K562 (cell line): ENCODE results near the gene RBM17. TPM values are rescaled to one million over a fixed set of nuclear protein-coding genes. Genes with fewer than 3 reads are reported as not detected.

ENCODE experiments used
- CBFB ChIP-seq: sonication (generic); formaldehyde crosslinking; IDR thresholded peaks from 2 replicates; pipeline ENCODE4 v1.4.0; 2020; ENCODE audit warnings: mild to moderate bottlenecking, missing genetic modification reagents
- CCAR2 ChIP-seq: fragments of 200-400 bp; formaldehyde crosslinking; IDR thresholded peaks from 2 replicates; pipeline ENCODE4 v1.6.1; 2017; ENCODE audit warnings: mild to moderate bottlenecking, low read depth, low read length
- CTCFL ChIP-seq: IDR thresholded peaks from 2 replicates; pipeline ENCODE4 v1.6.1; 2011; ENCODE audit warnings: borderline replicate concordance, low read depth, mild to moderate bottlenecking, moderate library complexity, low read length; ENCODE audit not compliant: insufficient read depth, poor library complexity, severe bottlenecking
- DDX20 ChIP-seq: fragments of 450-650 bp; IDR thresholded peaks from 2 replicates; pipeline ENCODE4 v1.6.1; 2016; ENCODE audit warnings: missing genetic modification characterization, low read depth, mild to moderate bottlenecking, missing compliant biosample characterization, moderate library complexity
- E2F6 ChIP-seq, 2 experiments: IDR thresholded peaks; 2 replicates each; pipeline ENCODE4 v1.6.1; 2011; ENCODE audit warnings: borderline replicate concordance in 1 of 2, control low read depth in 1 of 2, low read depth in 1 of 2, low read length in 1 of 2, mild to moderate bottlenecking in 1 of 2, mixed read lengths in 1 of 2, moderate library complexity in 1 of 2; ENCODE audit not compliant: insufficient read depth in 1 of 2, insufficient read length in 1 of 2, poor library complexity in 1 of 2, severe bottlenecking in 1 of 2; ENCODE audit errors: extremely low read depth in 1 of 2
- EP400 ChIP-seq: fragments of 450-650 bp; IDR thresholded peaks from 2 replicates; pipeline ENCODE4 v1.6.1; 2017; ENCODE audit warnings: antibody characterized with exemption, mild to moderate bottlenecking, moderate library complexity
- FIP1L1 ChIP-seq: fragments of 200-400 bp; formaldehyde crosslinking; IDR thresholded peaks from 2 replicates; pipeline ENCODE4 v1.6.1; 2018; ENCODE audit warnings: mild to moderate bottlenecking, low read depth, low read length; ENCODE audit not compliant: poor library complexity, severe bottlenecking
- FOSL1 ChIP-seq: fragments of 200-800 bp; sonication (Bioruptor generic); conservative IDR thresholded peaks from 2 replicates; pipeline ENCODE4 v1.6.1; 2016; ENCODE audit warnings: missing genetic modification characterization, missing compliant biosample characterization
- LARP7 ChIP-seq: fragments of 450-650 bp; IDR thresholded peaks from 2 replicates; pipeline ENCODE4 v1.6.1; 2016
- MEF2A ChIP-seq: IDR thresholded peaks from 2 replicates; pipeline ENCODE4 v1.6.1; 2011; ENCODE audit warnings: low read depth, mild to moderate bottlenecking, low read length, moderate library complexity; ENCODE audit not compliant: control insufficient read depth
- NCOR1 ChIP-seq: fragments of 450-650 bp; IDR thresholded peaks from 2 replicates; pipeline ENCODE4 v1.6.1; 2016; ENCODE audit warnings: mild to moderate bottlenecking, moderate library complexity
- NFRKB ChIP-seq: fragments of 450-650 bp; IDR thresholded peaks from 2 replicates; pipeline ENCODE4 v1.6.1; 2016; ENCODE audit warnings: low read depth
- SIRT6 ChIP-seq: IDR thresholded peaks from one replicate; pipeline ENCODE4 v1.6.1; 2012; ENCODE audit warnings: low read depth, mild to moderate bottlenecking, control low read depth, inconsistent platforms, low read length, moderate library complexity
- SMAD2 ChIP-seq: fragments of 150-350 bp; IDR thresholded peaks from 2 replicates; pipeline ENCODE4 v1.6.1; 2014; ENCODE audit warnings: low read depth, mild to moderate bottlenecking, low read length
- SREBF1 ChIP-seq: fragments of 150-350 bp; IDR thresholded peaks from 2 replicates; pipeline ENCODE4 v1.6.1; 2014; ENCODE audit warnings: antibody characterized with exemption, low read depth, low read length, borderline replicate concordance
- STAG1 ChIP-seq: sonication (generic); formaldehyde crosslinking; IDR thresholded peaks from 2 replicates; pipeline ENCODE4 v1.5.0; 2020; ENCODE audit warnings: missing genetic modification reagents, borderline replicate concordance
- STAT5A ChIP-seq: IDR thresholded peaks from 2 replicates; pipeline ENCODE4 v1.6.1; 2012; ENCODE audit warnings: low read length, inconsistent platforms, borderline replicate concordance
- TAL1 ChIP-seq: fragments of 450-650 bp; IDR thresholded peaks from 2 replicates; pipeline ENCODE4 v1.6.1; 2016; ENCODE audit warnings: mild to moderate bottlenecking
- TARDBP ChIP-seq: fragments of 450-650 bp; IDR thresholded peaks from 2 replicates; pipeline ENCODE4 v1.6.1; 2016
- ZNF121 ChIP-seq: sonication (generic); formaldehyde crosslinking; conservative IDR thresholded peaks from 2 replicates; pipeline ENCODE4 v1.8.0; 2022; ENCODE audit warnings: missing genetic modification reagents
- ZNF197 ChIP-seq: fragments of 200-800 bp; sonication (Bioruptor generic); IDR thresholded peaks from 2 replicates; pipeline ENCODE4 v1.6.1; 2016; ENCODE audit warnings: low read depth, missing genetic modification characterization, missing compliant biosample characterization
- ZNF212 ChIP-seq: fragments of 450-650 bp; formaldehyde crosslinking; IDR thresholded peaks from 2 replicates; pipeline ENCODE4 v1.4.0; 2020; ENCODE audit warnings: mild to moderate bottlenecking
- ZNF232 ChIP-seq: sonication (generic); formaldehyde crosslinking; IDR thresholded peaks from 2 replicates; pipeline ENCODE4 v1.8.0; 2022; ENCODE audit warnings: mild to moderate bottlenecking, missing genetic modification reagents
- ZNF280B ChIP-seq: fragments of 250-450 bp; sonication (Bioruptor Pico); IDR thresholded peaks from 2 replicates; pipeline ENCODE4 v1.5.1; 2021; ENCODE audit warnings: mild to moderate bottlenecking
- ZNF41 ChIP-seq: fragments of 250-450 bp; sonication (Bioruptor Pico); conservative IDR thresholded peaks from 2 replicates; pipeline ENCODE4 v1.4.0; 2020; ENCODE audit warnings: mild to moderate bottlenecking
- ZSCAN32 ChIP-seq: fragments of 450-650 bp; formaldehyde crosslinking; IDR thresholded peaks from 2 replicates; pipeline ENCODE4 v1.4.0; 2020; ENCODE audit warnings: mild to moderate bottlenecking, moderate library complexity
- polyA plus RNA-seq, 8 experiments: library from polyadenylated mRNA; depleted of rRNA in 4 of 8; stranded (reverse) in 5 of 8; unstranded in 3 of 8; fragments of >200 nt; fragmentation: Nextera tagmentation in 2 of 8; fragmentation: Illumina TruSeq in 1 of 8; extraction: Ambion mirVana in 2 of 8; extraction: Trizol in 1 of 8; gene quantifications; 2 replicates each; pipeline versions ENCODE4 v1.2.1 to v1.2.3, GENCODE V29; 2011 to 2014; ENCODE audit warnings: inconsistent platforms in 1 of 8, missing spikeins in 1 of 8
- total RNA-seq, 7 experiments: library from RNA; depleted of rRNA in 6 of 7; stranded (reverse); fragments of >200 nt in 6 of 7; fragmentation: Illumina TruSeq in 2 of 7; extraction: Trizol in 2 of 7; gene quantifications; 2 replicates each; pipeline versions ENCODE4 v1.2.1 to v1.2.3, GENCODE V29; 2011 to 2021; ENCODE audit warnings: low replicate concordance in 1 of 7

RBM17 gene
- total and polyA plus RNA-seq, 9 of the 15 experiments (the other 6 are each of a cell fraction or from before 2014, with no cell fraction given), result 23.6 to 217 (median 124) TPM

- TF ChIP-seq E2F6 (IDR thresholded peaks at IDR 0.05; ENCODE audit: borderline replicate concordance in 1 of 2, extremely low read depth in 1 of 2, insufficient read depth in 1 of 2, insufficient read length in 1 of 2, low read depth in 1 of 2, low read length in 1 of 2, poor library complexity in 1 of 2, severe bottlenecking in 1 of 2) (peak; percentile 65 to 89), ZNF197 (CRISPR knock-in tag) (no peak), CTCFL (peak; percentile 0), SMAD2 (no peak), LARP7 (no peak), STAG1 (CRISPR knock-in tag) (no peak), NCOR1 (0 out of 2 replicates have a peak, but pooled peaks have one; percentile 32), FIP1L1 (no peak), DDX20 (tag) (no peak), SIRT6 (no peak), ZNF41 (CRISPR knock-in tag) (no peak), CBFB (CRISPR knock-in tag) (no peak), STAT5A (no peak), FOSL1 (tag) (no peak), TAL1 (no peak), NFRKB (no peak), ZNF212 (CRISPR knock-in tag) (no peak), ZSCAN32 (CRISPR knock-in tag) (no peak), MEF2A (no peak), CCAR2 (no peak), ZNF121 (CRISPR knock-in tag) (no peak), EP400 (no peak), TARDBP (0 out of 2 replicates have a peak, but pooled peaks have one; percentile 13), ZNF280B (CRISPR knock-in tag) (no peak), ZNF232 (CRISPR knock-in tag) (no peak), SREBF1 (no peak)
Observed at GRCh38 chr10:6144406-6145165, 55.8 kb downstream of the RBM17 start (continued).
